Stimulated activated naive CD8-positive, alpha-beta T cell treated with anti-CD3 and anti-CD28 coated beads, Interleukin-15, Interleukin-2, amounts not matched to agents 100 U/mL and 50 U/mL, for 24 hours (primary cell): ENCODE results near the gene NEK8.

Experiments used
- ATAC-seq: fragments of 150-1000 bp; cut with Tn5 transposase; one replicate; pipeline ENCODE4 v1.10.0; 2021
- DNase-seq: peaks from one replicate; pipeline ENCODE4 v3.0.0; 2021

The NEK8 gene

GRCh38 chr17:28744972-28745785 is 16.6 kb downstream of the NEK8 start:
- DNase-seq (peak; percentile 35), ATAC-seq (no peak)

- ATAC-seq, result no peak
- DNase-seq, result peak; percentile 1
These were observed 17.3 kb downstream of the NEK8 start for GRCh38 chr17:28745786-28746411.

- ATAC-seq, result no peak
- peak; percentile 3 for DNase-seq
These were observed 18.0 kb downstream of the NEK8 start for GRCh38 chr17:28746611-28747050.

DNA sequence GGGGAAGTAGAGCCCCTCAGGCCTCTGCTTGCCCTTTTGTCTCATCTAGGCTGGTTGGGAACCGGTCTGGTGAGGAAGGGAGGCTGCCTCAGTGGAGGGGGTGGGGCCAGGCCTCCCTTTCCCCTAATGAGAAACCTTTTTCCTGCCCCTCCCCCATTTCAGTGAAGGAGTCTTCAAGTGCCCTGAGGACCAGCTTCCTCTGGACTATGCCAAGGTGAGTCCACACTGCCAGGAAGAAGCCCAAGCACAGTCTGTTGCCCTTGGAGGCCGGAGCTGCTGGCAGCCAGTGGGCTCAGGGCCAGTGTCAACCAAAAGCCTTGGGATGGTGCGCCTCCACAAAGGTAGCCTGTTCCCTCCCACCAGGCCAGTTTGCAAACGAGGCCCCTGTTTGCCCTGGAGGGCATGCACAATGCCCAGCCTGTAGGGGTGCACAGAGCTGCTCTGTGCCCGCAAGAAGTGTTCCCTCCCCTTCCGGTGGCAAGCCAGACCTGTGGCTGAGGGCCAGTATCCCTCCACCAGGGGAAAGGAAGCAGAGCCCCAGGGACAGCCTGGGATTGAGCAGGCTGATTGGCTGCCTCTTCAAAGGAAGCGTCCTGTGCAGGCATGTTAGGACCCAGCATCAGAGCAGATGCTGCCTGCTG is 18.6 kb downstream of the NEK8 start:
- ATAC-seq (no peak), DNase-seq (peak; percentile 6)

DNA sequence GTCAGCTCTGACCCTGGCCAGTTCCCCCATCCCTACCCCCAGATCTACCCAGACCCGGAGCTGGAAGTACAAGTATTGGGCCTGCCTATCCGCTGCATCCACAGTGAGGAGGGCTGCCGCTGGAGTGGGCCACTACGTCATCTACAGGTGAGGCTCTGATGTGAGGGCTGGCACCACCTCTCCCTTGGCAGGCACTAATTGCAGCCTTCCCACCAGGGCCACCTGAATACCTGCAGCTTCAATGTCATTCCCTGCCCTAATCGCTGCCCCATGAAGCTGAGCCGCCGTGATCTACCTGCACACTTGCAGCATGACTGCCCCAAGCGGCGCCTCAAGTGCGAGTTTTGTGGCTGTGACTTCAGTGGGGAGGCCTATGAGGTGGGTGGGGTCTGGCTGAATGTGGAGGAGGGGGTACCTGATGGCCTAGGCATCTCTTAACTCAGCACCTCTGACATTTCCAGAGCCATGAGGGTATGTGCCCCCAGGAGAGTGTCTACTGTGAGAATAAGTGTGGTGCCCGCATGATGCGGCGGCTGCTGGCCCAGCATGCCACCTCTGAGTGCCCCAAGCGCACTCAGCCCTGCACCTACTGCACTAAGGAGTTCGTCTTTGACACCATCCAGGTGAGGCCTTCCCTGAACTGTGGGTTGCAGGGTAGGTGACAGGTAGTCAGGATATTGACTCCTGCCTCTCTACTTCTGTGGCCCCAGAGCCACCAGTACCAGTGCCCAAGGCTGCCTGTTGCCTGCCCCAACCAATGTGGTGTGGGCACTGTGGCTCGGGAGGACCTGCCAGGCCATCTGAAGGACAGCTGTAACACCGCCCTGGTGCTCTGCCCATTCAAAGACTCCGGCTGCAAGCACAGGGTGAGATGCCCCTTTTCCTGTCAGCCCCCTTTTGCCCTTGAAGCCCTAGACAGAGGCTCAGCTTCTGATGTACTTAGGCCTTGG is 19.5 kb downstream of the NEK8 start:
- ATAC-seq, result no peak
- peak; percentile 3 for DNase-seq

GRCh38 chr17:28748852-28749515 is 20.4 kb downstream of the NEK8 start:
- DNase-seq, result peak; percentile 7
- ATAC-seq, result no peak

DNA sequence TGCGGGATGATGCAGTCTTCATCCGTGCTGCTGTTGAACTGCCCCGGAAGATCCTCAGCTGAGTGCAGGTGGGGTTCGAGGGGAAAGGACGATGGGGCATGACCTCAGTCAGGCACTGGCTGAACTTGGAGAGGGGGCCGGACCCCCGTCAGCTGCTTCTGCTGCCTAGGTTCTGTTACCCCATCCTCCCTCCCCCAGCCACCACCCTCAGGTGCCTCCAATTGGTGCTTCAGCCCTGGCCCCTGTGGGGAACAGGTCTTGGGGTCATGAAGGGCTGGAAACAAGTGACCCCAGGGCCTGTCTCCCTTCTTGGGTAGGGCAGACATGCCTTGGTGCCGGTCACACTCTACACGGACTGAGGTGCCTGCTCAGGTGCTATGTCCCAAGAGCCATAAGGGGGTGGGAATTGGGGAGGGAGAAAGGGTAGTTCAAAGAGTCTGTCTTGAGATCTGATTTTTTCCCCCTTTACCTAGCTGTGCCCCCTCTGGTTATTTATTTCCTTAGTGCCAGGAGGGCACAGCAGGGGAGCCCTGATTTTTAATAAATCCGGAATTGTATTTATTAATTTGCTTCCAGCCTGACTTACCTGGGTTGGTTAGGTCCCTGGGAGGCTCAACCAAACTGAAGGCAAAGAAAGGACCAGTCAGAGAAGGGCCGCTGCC is 21.1 kb downstream of the NEK8 start:
- ATAC-seq (peak; percentile 1), DNase-seq (no peak)

DNA sequence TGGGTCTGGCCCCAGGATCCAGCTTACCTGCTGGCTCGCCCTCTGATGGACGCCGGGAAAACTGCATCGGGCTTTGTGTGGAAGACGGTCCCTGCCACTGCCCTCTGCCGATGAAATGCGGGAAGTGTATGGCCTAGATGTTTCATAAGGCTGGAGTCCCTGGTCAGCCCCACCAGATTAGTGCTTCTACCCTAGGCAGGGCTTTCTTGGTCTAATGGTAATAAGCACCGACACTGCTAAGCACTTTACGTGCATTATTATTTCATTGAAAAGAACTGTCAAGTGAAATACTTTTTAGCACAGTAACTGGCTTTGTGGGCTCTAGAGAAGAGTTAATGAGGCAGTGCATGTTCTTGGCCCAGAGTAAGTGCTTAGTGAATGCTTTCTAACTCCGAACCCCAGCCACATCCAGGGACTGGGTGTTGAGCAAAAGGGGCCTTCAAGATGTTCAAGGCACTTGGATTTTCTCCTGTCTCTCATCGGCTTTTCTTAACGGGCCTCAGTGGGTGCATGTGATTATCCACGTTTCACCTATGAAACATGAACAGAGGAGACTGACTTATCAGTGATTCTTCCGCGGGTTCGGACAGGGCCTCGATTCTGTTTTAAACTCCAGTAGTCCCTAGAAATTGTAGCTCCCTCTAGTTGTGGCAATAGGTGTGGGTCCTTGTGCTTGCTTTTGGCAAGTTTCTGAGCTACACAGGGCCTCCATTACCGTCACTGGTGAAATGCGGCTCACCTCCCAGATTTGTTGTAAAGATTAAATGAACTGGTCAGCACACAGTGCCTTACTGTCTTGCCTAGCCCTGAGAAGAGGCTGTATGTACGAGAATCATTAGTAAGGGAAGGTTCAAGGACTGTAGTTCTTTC is 21.8 kb downstream of the NEK8 start:
- peak; percentile 86 for ATAC-seq
- peak; percentile 93 for DNase-seq

DNA sequence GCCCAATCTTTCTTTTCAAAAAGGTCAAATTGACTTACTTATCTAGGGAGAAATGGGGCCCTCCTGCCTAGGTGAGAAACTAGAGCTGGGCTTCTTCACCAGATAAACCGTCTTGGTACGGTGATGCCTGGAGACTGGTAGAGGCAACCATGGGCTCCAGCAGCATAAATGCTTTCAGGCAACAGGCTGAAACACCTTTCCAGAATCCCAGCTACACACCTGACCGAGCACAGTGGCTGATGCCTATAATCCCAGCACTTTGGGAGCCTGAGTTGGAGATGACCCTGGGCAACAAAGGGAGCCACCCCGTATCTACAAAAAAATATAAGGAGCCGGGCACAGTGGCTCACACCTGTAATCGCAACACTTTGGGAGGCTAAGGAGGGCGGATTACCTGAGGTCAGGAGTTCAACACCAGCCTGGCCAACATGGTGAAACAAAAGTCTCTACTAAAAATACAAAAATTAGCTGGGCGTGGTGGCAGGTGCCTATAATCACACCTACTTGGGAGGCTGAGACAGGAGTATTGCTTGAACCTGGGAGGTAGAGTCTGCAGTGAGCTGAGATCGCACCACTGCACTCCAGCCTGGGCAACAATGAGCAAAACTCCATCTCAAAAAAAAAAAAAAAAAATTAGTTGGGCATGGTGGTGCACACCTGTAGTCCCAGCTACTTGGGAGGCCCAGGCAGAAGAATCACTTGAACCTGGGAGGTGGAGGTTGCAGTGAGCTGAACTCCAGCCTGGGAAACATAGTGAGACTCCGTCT is 23.2 kb downstream of the NEK8 start:
- DNase-seq (no peak), ATAC-seq (no peak)

DNA sequence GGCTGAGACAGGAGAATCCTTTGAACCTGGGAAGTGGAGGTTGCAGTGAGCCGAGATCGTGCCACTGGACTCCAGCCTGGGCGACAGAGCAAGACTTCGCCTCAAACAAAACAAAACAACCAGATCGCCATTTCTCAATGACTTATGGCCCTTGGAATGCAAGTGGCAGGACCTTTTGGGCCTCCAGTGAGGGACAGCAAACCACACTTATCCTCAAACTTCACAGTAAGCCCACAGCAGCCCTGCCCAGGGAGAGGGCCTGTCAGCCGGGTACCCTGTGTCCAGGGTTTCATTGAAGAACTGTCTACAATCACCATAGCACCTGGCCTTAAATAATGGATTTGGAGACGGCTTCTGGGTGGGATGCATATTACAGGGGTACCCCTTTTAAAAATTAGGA is 26.9 kb downstream of the NEK8 start:
- DNase-seq (no peak), ATAC-seq (no peak)

DNA sequence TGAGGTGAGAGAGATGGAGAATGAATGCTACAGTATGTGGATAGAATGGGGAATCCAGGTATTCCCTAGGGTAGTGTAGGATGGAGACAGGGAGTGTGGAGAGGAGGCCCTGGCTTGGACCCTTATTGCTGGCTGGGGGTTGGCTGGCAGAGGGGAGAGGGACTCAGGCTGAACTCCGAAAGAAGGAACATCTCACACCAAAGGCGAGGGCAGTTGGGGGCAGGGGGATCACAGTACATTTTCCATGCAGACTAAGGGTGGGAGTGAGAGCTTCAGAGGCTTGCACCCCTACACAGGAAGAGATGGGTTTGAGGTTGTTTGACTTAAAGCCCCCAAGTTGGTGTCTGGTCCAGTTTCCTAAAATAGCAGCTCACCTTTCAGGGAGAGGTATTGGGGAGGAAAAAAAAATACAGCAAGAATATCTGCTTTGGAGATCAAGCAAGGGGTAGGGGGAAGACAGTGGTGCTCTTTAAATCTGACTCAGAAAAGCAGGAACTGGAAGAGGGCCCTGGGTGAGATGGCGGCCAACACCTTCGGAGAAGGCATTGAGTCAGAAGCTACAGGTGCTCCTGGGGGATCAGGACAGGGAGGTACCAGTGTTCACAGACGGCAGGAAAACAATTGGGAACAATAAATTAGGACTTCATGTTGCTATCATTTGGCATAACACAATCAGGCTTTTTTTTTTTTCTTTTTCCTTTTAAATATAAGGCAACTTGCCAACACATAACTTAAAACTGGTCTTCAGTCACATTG is 27.6 kb downstream of the NEK8 start:
- no peak for DNase-seq
- ATAC-seq, result no peak

- no peak for DNase-seq
- ATAC-seq, result peak; percentile 9
These were observed 30.0 kb downstream of the NEK8 start for GRCh38 chr17:28758411-28759121.

GRCh38 chr17:28759256-28759865 is 30.8 kb downstream of the NEK8 start:
- ATAC-seq, result no peak

DNA sequence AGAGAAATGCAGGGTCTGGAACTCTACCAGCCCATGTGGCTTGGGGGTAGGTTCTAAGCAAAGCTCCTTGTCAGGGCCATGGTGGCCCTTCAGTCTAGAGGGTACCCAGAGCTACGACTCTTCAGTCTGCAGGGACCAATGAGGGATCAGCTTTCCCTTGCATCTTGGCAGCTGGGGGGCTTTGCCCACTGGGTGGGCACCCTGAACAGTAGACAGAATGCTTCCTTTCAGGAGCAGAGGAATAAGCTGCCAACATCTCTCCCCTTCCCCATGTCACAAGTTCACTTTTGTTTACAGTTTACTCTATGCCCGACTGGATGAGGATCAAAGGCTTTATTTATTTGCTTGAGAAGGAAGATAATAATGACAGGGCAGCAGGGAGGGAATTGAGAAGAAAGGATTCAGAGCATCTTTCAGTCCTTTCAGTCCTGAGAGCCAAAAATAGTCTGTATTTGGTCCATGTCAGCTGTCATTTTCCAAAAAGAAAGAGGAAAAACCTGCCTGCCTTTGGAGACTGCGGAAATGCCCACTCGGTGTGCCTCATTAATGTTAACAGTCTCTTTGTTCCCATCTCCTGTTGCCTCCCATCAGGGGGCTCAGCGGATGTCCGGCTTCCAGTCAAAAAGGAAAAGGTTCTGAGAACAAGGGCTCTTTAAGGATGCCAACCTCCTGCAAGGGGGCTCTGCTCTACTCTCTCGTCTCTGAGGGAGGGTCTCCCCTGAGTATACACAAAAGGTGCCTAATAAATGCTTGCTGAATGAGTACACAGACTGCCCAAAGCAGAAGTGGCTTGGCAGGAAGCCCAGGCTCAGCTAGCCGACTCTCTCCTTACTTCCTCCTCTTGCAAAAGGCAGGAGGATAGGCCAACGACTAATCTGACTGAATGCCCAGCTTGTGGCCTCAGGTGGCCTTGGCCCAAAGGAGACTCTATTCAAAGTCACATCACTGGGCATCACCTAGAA is 32.3 kb downstream of the NEK8 start:
- ATAC-seq (no peak), DNase-seq (no peak)

More at GRCh38 chr17:28759256-28759865, 30.8 kb downstream of the NEK8 start:
- DNase-seq, result no peak

GRCh38 chr17:28763137-28763799 is 34.7 kb downstream of the NEK8 start:
- ATAC-seq, result peak; percentile 54
- DNase-seq, result no peak
